Ammon's horn (tissue), 1 donor: ENCODE measurements around the gene AP1S2.
A peak's percentile ranks its signal among the peaks of the same experiment; 100 is the strongest.
"Not testable (repeated sequence)": the region's sequence is repeated elsewhere in the genome, so short reads cannot be mapped to it uniquely, and the experiment has no call there.

Experiments used
- DNase-seq: peaks from one replicate; pipeline ENCODE4 v3.0.0-alpha.2; 2016; ENCODE audit warnings: low spot score

The AP1S2 gene

GRCh38 chrX:15855568-15856221 is 1.1 kb upstream of the AP1S2 start:
- DNase-seq, result no peak

- peak; percentile 51 for DNase-seq
These were observed 445 bp downstream of the AP1S2 start for GRCh38 chrX:15854080-15854655.

GRCh38 chrX:15853586-15854079 is 980 bp downstream of the AP1S2 start:
- DNase-seq, result no peak

GRCh38 chrX:15849555-15849954 is 5.1 kb downstream of the AP1S2 start:
- DNase-seq, result peak; percentile 32

- no peak for DNase-seq
These were observed 6.0 kb downstream of the AP1S2 start for GRCh38 chrX:15848576-15848975.

- no peak for DNase-seq
These were observed 10.7 kb downstream of the AP1S2 start for GRCh38 chrX:15843960-15844359.

GRCh38 chrX:15841853-15842516 is 12.6 kb downstream of the AP1S2 start:
- no peak for DNase-seq

- no peak for DNase-seq
These were observed 16.6 kb downstream of the AP1S2 start for GRCh38 chrX:15838017-15838416.

- no peak for DNase-seq
These were observed 19.6 kb downstream of the AP1S2 start for GRCh38 chrX:15834827-15835595.

- no peak for DNase-seq
These were observed 20.6 kb downstream of the AP1S2 start for GRCh38 chrX:15834053-15834452.

- not testable (repeated sequence) for DNase-seq
These were observed 23.3 kb downstream of the AP1S2 start for GRCh38 chrX:15831347-15831746.

- no peak for DNase-seq
These were observed 25.4 kb downstream of the AP1S2 start for GRCh38 chrX:15829217-15829616.

- DNase-seq, result no peak
These were observed 28.7 kb downstream of the AP1S2 start for GRCh38 chrX:15825936-15826335.

GRCh38 chrX:15822922-15823321 is 31.7 kb downstream of the AP1S2 start:
- DNase-seq, result no peak

- DNase-seq, result no peak
These were observed 34.2 kb downstream of the AP1S2 start for GRCh38 chrX:15820106-15821073.

- no peak for DNase-seq
These were observed 37.7 kb downstream of the AP1S2 start for GRCh38 chrX:15816886-15817285.

GRCh38 chrX:15816438-15816809 is 38.2 kb downstream of the AP1S2 start:
- DNase-seq, result no peak

- peak; percentile 32 for DNase-seq
These were observed 38.7 kb downstream of the AP1S2 start for GRCh38 chrX:15815779-15816437.

GRCh38 chrX:15814771-15815365 is 39.7 kb downstream of the AP1S2 start:
- no peak for DNase-seq

GRCh38 chrX:15813416-15813815 is 41.2 kb downstream of the AP1S2 start:
- DNase-seq, result no peak
